ENCODE results near the gene VKORC1. TPM values are rescaled to one million over a fixed set of nuclear protein-coding genes. Genes with fewer than 3 reads are reported as not detected.
A peak's percentile ranks its signal among the peaks of the same experiment; 100 is the strongest.

Gene VKORC1
- total RNA-seq, 1 donor from 2014 or later: 72.7 TPM

- H3K27me3 ChIP-seq: no peaks in the 10 kb centered on the region
- H3K4me1 ChIP-seq: peaks cover 22% of the 10 kb centered on the region
- peak overlapping the region; percentile 87 for H3K4me3 ChIP-seq
- DNase-seq (peak; percentile 96), ATAC-seq (peak; percentile 88)
- intact Hi-C loops (cut with DNase I): no loop called here
- TF ChIP-seq CTCF (IDR thresholded peaks at IDR 0.05): no peak
- H3K27ac ChIP-seq: peak overlapping the region; percentile 93
- H3K9me3 ChIP-seq: no peaks in the 10 kb centered on the region
- peaks cover 21% of the 10 kb centered on the region for H3K36me3 ChIP-seq
These were observed 21.2 kb downstream of the VKORC1 start for GRCh38 chr16:31073142-31073969.

GRCh38 chr16:31072540-31073141 is 22.0 kb downstream of the VKORC1 start:
- Histone ChIP-seq H3K4me1 (peaks cover 22% of the 10 kb centered on the region), H3K27me3 (no peaks in the 10 kb centered on the region), H3K36me3 (peaks cover 14% of the 10 kb centered on the region), H3K4me3 (peak overlapping the region; percentile 87), H3K9me3 (no peaks in the 10 kb centered on the region), H3K27ac (peak overlapping the region; percentile 93)
- intact Hi-C loops (cut with DNase I): no loop called here
- ATAC-seq: no peak
- TF ChIP-seq CTCF (IDR thresholded peaks at IDR 0.05): no peak
- no peak for DNase-seq

GRCh38 chr16:31071861-31072260 is 22.7 kb downstream of the VKORC1 start:
- DNase-seq (no peak), ATAC-seq (no peak)
- Histone ChIP-seq H3K4me3 (no peak overlapping the region), H3K36me3 (peaks cover 6% of the 10 kb centered on the region), H3K27me3 (no peaks in the 10 kb centered on the region), H3K4me1 (peaks cover 22% of the 10 kb centered on the region), H3K9me3 (no peaks in the 10 kb centered on the region), H3K27ac (no peak overlapping the region)
- TF ChIP-seq CTCF (IDR thresholded peaks at IDR 0.05): no peak
- intact Hi-C loops (cut with DNase I): no loop called here

GRCh38 chr16:31067342-31067741 is 27.3 kb downstream of the VKORC1 start:
- DNase-seq (no peak), ATAC-seq (no peak)
- H3K4me1 ChIP-seq: peaks cover 23% of the 10 kb centered on the region
- TF ChIP-seq CTCF (IDR thresholded peaks at IDR 0.05): no peak
- intact Hi-C loops (cut with DNase I): no loop called here
- H3K36me3 ChIP-seq: no peaks in the 10 kb centered on the region
- H3K4me3 ChIP-seq: no peak overlapping the region
- H3K9me3 ChIP-seq: no peaks in the 10 kb centered on the region
- H3K27ac ChIP-seq: no peak overlapping the region
- no peaks in the 10 kb centered on the region for H3K27me3 ChIP-seq

- peaks cover 13% of the 10 kb centered on the region for H3K4me1 ChIP-seq
- H3K36me3 ChIP-seq: peaks cover 15% of the 10 kb centered on the region
- ATAC-seq (peak; percentile 72), DNase-seq (no peak)
- H3K27me3 ChIP-seq: no peaks in the 10 kb centered on the region
- no peaks in the 10 kb centered on the region for H3K9me3 ChIP-seq
- peak overlapping the region; percentile 73 for H3K27ac ChIP-seq
- TF ChIP-seq CTCF (IDR thresholded peaks at IDR 0.05): no peak
- intact Hi-C loops (cut with DNase I): no loop called here
- no peak overlapping the region for H3K4me3 ChIP-seq
These were observed 29.6 kb downstream of the VKORC1 start for GRCh38 chr16:31064882-31065461.
